Parietal lobe (tissue), 1 donor: Measurements from ENCODE around the gene CEACAM6. TPM values are rescaled to one million over a fixed set of nuclear protein-coding genes. Genes with fewer than 3 reads are reported as not detected.

ENCODE experiments used
- total RNA-seq: library from RNA; depleted of rRNA; stranded (reverse); fragments of >200 nt; gene quantifications from one replicate; pipeline ENCODE4 v1.2.3, GENCODE V29; 2014

The CEACAM6 gene
- not detected for total RNA-seq

GRCh38 chr19:41755328-41755913, at the start of gene CEACAM6:
Gene CEACAM6 (plus strand): TSS chr19:41755530. CDS start chr19:41755639, 109 bp downstream.

GRCh38 chr19:41708481-41708880, 46.8 kb upstream of the CEACAM6 start, which contains the start of gene CEACAM5:
Gene CEACAM5 (plus strand): TSS chr19:41708626. CDS start chr19:41708732, 106 bp downstream.

GRCh38 chr19:41796362-41796761, 41.0 kb downstream of the CEACAM6 start, which contains the start of gene CEACAM3:
Gene CEACAM3 (plus strand): TSS chr19:41796587. CDS start chr19:41796678, 91 bp downstream.

Other genes with a start within 250 kb of the CEACAM6 start
- gene CEACAM21, start 179.4 kb upstream of the CEACAM6 start, total RNA-seq: 1.3 TPM
- gene CEACAM4, start 128.5 kb upstream of the CEACAM6 start, total RNA-seq: not detected
- gene CEACAM7, start 67.3 kb upstream of the CEACAM6 start, total RNA-seq: not detected
- gene CEACAM5, start 46.9 kb upstream of the CEACAM6 start, total RNA-seq: not detected
- not detected for gene CEACAM3, start 41.1 kb downstream of the CEACAM6 start, total RNA-seq
- gene LYPD4, start 89.2 kb downstream of the CEACAM6 start, total RNA-seq: not detected
- gene DMRTC2, start 89.5 kb downstream of the CEACAM6 start, total RNA-seq: not detected
- gene RPS19, start 104.7 kb downstream of the CEACAM6 start, total RNA-seq: 374 TPM
- not detected for gene CD79A, start 121.7 kb downstream of the CEACAM6 start, total RNA-seq
- gene ARHGEF1, start 127.7 kb downstream of the CEACAM6 start, total RNA-seq: 24.4 TPM
- gene ERFL, start 172.9 kb downstream of the CEACAM6 start, total RNA-seq: not detected
- gene RABAC1, start 203.8 kb downstream of the CEACAM6 start, total RNA-seq: 77.9 TPM
- 217 TPM for gene ATP1A3, start 238.7 kb downstream of the CEACAM6 start, total RNA-seq